PFSK-1 (cell line): Measurements from ENCODE around the gene LENEP.

Experiments used
- FOXP2 ChIP-seq: optimal IDR thresholded peaks from 2 replicates; pipeline ENCODE3; 2011; ENCODE audit warnings: borderline replicate concordance, control low read depth, inconsistent platforms; ENCODE audit not compliant: insufficient read depth; ENCODE audit errors: extremely low read length, extremely low read depth
- POLR2AphosphoS5 ChIP-seq: IDR thresholded peaks from 2 replicates; pipeline ENCODE4 v1.6.1; 2012; ENCODE audit warnings: low read depth, mild to moderate bottlenecking, control low read depth, low read length, moderate library complexity
- SIN3A ChIP-seq: IDR thresholded peaks from 2 replicates; pipeline ENCODE4 v1.6.1; 2012; ENCODE audit warnings: mild to moderate bottlenecking, low read length, moderate library complexity, borderline replicate concordance; ENCODE audit not compliant: insufficient read depth
- TAF1 ChIP-seq: IDR thresholded peaks from 2 replicates; pipeline ENCODE4 v1.6.1; 2012; ENCODE audit warnings: low read length, control low read depth, borderline replicate concordance; ENCODE audit not compliant: insufficient read depth
- TF ChIP-seq, protein P1 (sequence below), 2 experiments: IDR thresholded peaks; 2 replicates each; pipeline versions ENCODE4 v1.6.1 to v1.8.0; 2011 to 2012; ENCODE audit warnings: low read depth in 2 of 2, low read length in 2 of 2, control low read depth in 1 of 2, inconsistent platforms in 1 of 2, mild to moderate bottlenecking in 1 of 2, moderate library complexity in 1 of 2; ENCODE audit not compliant: insufficient read depth in 1 of 2

LENEP gene

DNA sequence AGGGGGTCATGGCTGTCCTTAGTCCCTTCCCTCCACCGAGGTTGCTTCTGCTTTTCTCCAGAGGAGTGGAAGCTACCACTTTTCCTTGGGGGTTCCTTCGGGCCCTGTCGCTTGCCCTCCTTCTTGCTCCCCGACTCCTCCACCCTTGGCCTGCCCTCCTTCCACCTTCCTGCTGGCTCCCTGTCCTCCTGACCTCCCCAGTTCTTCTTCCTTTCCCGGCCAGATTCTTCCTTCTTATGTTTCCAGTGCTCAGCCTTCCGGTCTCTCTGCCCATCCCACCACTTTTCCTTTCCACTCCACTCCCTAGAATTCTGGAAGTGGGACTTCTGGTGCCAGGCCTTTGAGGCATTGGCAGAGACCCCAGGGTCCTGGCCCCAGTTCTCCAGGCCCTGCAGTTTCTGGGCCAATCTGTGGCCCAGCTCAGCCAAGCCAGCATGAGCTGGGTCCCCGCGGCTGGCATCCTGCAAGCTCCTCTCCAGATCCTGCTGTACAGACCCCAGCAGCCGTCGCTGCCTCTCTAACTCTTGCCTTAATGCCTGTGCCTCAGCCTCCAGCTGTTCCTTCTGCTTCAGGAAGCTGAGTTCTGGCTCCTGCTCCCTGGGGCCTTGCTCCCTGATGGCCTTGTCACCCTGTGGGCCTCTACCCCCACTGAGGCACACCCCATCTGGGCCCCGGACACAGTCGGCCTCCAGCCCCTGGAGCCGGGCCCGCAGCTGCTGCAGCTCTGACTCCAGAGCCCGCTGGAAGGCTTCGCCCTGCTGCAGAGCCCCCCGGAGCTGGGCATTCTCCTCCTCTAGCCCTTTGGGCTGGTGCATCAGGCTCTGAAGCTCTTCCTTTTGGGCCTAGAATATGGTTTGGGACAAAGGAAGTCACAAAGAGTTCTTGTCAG is 47.2 kb upstream of the LENEP start:
- TF ChIP-seq SIN3A (no peak), POLR2AphosphoS5 (no peak), FOXP2 (no peak), TAF1 (no peak)
- TF ChIP-seq, protein P1, sequence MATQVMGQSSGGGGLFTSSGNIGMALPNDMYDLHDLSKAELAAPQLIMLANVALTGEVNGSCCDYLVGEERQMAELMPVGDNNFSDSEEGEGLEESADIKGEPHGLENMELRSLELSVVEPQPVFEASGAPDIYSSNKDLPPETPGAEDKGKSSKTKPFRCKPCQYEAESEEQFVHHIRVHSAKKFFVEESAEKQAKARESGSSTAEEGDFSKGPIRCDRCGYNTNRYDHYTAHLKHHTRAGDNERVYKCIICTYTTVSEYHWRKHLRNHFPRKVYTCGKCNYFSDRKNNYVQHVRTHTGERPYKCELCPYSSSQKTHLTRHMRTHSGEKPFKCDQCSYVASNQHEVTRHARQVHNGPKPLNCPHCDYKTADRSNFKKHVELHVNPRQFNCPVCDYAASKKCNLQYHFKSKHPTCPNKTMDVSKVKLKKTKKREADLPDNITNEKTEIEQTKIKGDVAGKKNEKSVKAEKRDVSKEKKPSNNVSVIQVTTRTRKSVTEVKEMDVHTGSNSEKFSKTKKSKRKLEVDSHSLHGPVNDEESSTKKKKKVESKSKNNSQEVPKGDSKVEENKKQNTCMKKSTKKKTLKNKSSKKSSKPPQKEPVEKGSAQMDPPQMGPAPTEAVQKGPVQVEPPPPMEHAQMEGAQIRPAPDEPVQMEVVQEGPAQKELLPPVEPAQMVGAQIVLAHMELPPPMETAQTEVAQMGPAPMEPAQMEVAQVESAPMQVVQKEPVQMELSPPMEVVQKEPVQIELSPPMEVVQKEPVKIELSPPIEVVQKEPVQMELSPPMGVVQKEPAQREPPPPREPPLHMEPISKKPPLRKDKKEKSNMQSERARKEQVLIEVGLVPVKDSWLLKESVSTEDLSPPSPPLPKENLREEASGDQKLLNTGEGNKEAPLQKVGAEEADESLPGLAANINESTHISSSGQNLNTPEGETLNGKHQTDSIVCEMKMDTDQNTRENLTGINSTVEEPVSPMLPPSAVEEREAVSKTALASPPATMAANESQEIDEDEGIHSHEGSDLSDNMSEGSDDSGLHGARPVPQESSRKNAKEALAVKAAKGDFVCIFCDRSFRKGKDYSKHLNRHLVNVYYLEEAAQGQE (IDR thresholded peaks at IDR 0.05; ENCODE audit: insufficient read depth in 1 of 2, low read depth in 2 of 2, low read length in 2 of 2) = no peak

DNA sequence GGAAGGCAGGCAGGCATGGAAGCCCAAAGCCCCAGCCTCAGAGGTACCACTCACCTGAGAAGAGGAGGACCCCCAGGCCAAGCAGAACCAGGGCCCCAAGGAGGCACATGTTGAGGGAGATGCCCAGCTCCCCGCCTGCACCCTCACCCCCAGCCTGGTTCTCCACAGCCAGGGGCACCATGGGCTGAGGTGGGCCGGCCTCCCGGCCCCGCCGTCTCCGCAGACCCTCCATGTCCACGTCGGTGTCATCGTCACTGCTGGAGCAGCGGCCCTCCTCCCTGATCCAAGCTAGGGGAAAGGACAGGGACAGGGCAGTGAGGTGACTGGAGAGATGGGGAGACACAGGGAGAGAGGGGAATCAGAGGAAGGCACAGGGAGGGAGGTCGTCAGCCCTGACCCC is 45.3 kb upstream of the LENEP start:
- TF ChIP-seq TAF1 (no peak), SIN3A (no peak), POLR2AphosphoS5 (no peak), FOXP2 (no peak)
- TF ChIP-seq, protein P1 (IDR thresholded peaks at IDR 0.05; ENCODE audit: insufficient read depth in 1 of 2, low read depth in 2 of 2, low read length in 2 of 2) = no peak

DNA sequence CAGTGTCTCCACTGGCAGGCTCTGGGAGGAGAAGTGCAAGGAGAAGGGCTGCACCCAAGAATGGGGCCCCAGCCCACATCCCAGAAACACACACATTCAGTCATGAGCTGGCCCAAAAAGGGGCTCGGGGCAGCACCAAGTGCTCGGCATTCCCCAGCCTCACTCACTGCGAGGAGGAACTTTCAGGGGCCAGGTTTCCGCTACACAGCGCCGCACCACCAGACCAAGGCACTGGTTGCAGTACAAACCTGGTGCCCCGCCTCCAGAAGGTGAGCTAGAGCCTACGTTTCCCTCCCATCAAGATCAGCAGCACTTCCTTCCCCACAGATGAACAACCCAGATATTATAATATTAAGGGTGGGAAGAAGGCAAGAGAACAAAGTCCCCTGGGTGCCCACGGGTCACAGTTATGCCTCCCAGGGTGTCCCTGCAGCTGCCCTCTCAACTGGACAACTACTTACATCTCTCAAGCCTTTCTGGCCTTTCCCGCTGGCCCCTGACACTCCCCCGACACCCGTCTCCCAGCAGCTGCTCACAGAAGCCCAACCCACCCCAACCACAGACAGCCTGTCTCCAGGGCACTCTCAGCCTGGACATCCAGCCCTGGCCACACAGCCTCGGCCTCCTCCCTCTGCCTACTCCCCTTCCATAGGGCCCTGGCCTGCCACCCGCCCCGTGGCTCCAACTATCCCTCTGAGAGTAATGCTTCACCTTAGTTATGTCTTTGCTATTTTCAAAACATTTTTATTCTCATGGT is 41.3 kb upstream of the LENEP start:
- TF ChIP-seq TAF1 (no peak), FOXP2 (no peak), POLR2AphosphoS5 (no peak), SIN3A (no peak)
- TF ChIP-seq, protein P1 (IDR thresholded peaks at IDR 0.05; ENCODE audit: insufficient read depth in 1 of 2, low read depth in 2 of 2, low read length in 2 of 2) = no peak

DNA sequence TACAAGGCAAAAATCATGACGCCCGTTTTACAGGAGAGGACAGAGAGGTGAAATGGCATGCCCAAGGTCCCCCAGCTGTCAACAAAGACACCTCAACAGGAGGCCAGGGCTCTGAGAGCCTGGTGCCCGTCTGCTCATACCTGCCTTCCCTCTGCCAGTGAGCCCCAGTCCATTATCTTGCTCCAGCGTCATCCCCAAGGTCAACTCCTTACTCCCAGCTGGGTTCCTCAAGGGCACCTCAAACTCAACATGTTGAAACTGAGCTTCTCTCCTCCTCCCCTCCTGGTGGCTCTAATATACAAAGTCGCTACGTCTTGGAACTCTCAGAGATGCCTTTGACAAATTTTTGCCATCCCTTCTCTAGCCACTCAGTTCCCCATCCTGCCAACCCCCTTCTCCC is 40.7 kb upstream of the LENEP start:
- no peak for TF ChIP-seq FOXP2
- TF ChIP-seq TAF1 = no peak

DNA sequence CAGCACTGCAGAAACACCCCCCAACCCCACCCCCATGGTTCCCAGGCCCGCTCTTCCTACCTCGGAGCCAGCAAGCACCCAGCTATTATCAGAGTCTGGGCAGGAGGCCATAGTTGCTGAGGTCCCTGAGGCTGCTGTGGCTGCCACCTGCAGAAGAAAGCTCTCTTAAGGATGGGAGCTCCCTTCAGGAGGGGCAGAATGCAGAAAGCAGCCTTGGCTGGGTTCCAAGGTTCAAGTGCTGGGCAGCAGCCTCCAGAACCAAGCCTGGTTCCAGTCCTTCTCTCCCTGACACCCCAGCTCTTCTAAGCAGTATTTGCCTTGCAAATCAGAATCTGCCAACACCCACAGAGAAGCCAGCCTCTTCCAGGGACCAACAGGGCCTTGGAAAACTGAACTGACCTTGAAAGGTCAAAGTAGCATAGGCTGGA is 39.8 kb upstream of the LENEP start:
- TF ChIP-seq SIN3A (no peak), TAF1 (no peak), FOXP2 (no peak), POLR2AphosphoS5 (no peak)
- TF ChIP-seq, protein P1 (IDR thresholded peaks at IDR 0.05; ENCODE audit: insufficient read depth in 1 of 2, low read depth in 2 of 2, low read length in 2 of 2) = no peak
